HEK293T (cell line): ENCODE data around the gene MC1R.

ENCODE experiments used
- CTCF ChIA-PET: fragments of 350-600 bp; formaldehyde crosslinking; extraction: SDS; loops from one replicate; lab custom pipeline; 2021; ENCODE audit warnings: antibody characterized with exemption, inconsistent platforms; lab: Yijun Ruan, JAX
- POLR2A ChIA-PET: fragments of 350-600 bp; formaldehyde crosslinking; extraction: SDS; loops from one replicate; lab custom pipeline; 2020; ENCODE audit warnings: antibody characterized with exemption, inconsistent platforms; lab: Yijun Ruan, JAX
- DNase-seq: peaks from one replicate; pipeline ENCODE4 v3.0.0; 2012; ENCODE audit warnings: mixed read lengths; ENCODE audit errors: extremely low spot score
- ARNT ChIP-seq: fragments of 450-650 bp; IDR thresholded peaks from 2 replicates; pipeline ENCODE4 v1.6.1; 2017; ENCODE audit warnings: mild to moderate bottlenecking
- BHLHE40 ChIP-seq: fragments of 450-650 bp; IDR thresholded peaks from 2 replicates; pipeline ENCODE4 v1.6.1; 2016; ENCODE audit warnings: mild to moderate bottlenecking, moderate library complexity, borderline replicate concordance
- CTBP1 ChIP-seq: fragments of 450-650 bp; IDR thresholded peaks from 2 replicates; pipeline ENCODE4 v1.6.1; 2016; ENCODE audit warnings: borderline replicate concordance
- ELF4 ChIP-seq: fragments of 450-650 bp; IDR thresholded peaks from 2 replicates; pipeline ENCODE4 v1.6.1; 2017; ENCODE audit warnings: antibody characterized with exemption
- FOXA1 ChIP-seq: fragments of 450-650 bp; IDR thresholded peaks from 2 replicates; pipeline ENCODE4 v1.6.1; 2016; ENCODE audit warnings: mild to moderate bottlenecking
- FOXK2 ChIP-seq: fragments of 450-650 bp; IDR thresholded peaks from 2 replicates; pipeline ENCODE4 v1.6.1; 2016; ENCODE audit warnings: mild to moderate bottlenecking
- FOXM1 ChIP-seq: fragments of 450-650 bp; IDR thresholded peaks from 2 replicates; pipeline ENCODE4 v1.6.1; 2017; ENCODE audit warnings: mild to moderate bottlenecking, borderline replicate concordance
- HDGF ChIP-seq: fragments of 450-650 bp; IDR thresholded peaks from 2 replicates; pipeline ENCODE4 v1.6.1; 2017; ENCODE audit warnings: antibody characterized with exemption, borderline replicate concordance
- L3MBTL2 ChIP-seq: fragments of 450-650 bp; conservative IDR thresholded peaks from 2 replicates; pipeline ENCODE4 v1.6.1; 2016; ENCODE audit warnings: mild to moderate bottlenecking
- LEF1 ChIP-seq: fragments of 450-650 bp; IDR thresholded peaks from 2 replicates; pipeline ENCODE4 v1.6.1; 2017; ENCODE audit warnings: mild to moderate bottlenecking, borderline replicate concordance
- NFRKB ChIP-seq: fragments of 450-650 bp; IDR thresholded peaks from 2 replicates; pipeline ENCODE4 v1.6.1; 2016; ENCODE audit warnings: mild to moderate bottlenecking, moderate library complexity
- SP1 ChIP-seq: fragments of 450-650 bp; IDR thresholded peaks from 2 replicates; pipeline ENCODE4 v1.6.1; 2017
- SUZ12 ChIP-seq: fragments of 450-650 bp; IDR thresholded peaks from 2 replicates; pipeline ENCODE4 v1.6.1; 2016; ENCODE audit warnings: mild to moderate bottlenecking
- TARDBP ChIP-seq: fragments of 450-650 bp; IDR thresholded peaks from 2 replicates; pipeline ENCODE4 v1.6.1; 2016
- ZNF384 ChIP-seq: fragments of 450-650 bp; IDR thresholded peaks from 2 replicates; pipeline ENCODE4 v1.6.1; 2016
- TF ChIP-seq, protein P1 (sequence below): fragments of 450-650 bp; IDR thresholded peaks from 2 replicates; pipeline ENCODE4 v1.6.1; 2016

The MC1R gene

DNA sequence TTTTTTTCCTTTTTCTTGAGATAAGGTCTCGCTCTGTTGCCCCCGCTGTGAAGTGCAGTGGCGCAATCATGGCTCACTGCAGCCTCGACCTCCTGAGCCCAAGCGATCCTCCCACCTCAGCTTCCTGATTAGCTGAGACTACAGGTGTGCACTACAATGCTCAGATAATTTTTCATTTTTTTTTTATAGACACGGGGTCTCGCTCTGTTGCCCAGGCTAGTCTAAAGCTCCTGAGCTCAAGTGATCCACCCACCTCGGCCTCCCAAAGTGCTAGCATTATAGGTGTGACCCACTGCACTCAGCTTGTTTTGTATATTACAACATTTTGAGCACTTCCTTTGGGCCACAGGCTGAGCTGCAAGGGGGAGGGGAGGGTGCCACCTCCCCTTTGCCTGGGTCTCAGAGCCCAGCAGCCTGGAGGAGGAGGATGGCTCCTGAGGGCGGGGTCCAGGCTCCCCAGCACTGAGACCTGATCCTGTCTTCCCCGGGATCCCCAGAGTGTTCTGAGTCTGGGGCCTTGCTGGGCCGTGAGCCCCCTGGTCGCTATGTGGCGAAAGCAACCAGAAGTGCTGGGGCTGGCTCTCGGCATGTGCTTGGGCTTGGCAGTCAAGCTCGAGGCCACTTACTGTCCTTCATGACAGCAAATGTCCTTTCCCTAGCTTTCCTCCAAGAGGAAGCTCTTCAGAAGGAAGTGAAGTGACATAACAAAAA lies 38.0 kb downstream of the MC1R start:
- ChIA-PET CTCF (no interaction called here), POLR2A (interaction anchor here (0.6 to 2.4 kb wide), 2 partner anchors 15 to 34 kb away, joined by 3 to 10 read pairs; partner anchors contain the start of gene TUBB3)
- TF ChIP-seq TARDBP = no peak
- no peak for TF ChIP-seq SUZ12
- no peak for DNase-seq

DNA sequence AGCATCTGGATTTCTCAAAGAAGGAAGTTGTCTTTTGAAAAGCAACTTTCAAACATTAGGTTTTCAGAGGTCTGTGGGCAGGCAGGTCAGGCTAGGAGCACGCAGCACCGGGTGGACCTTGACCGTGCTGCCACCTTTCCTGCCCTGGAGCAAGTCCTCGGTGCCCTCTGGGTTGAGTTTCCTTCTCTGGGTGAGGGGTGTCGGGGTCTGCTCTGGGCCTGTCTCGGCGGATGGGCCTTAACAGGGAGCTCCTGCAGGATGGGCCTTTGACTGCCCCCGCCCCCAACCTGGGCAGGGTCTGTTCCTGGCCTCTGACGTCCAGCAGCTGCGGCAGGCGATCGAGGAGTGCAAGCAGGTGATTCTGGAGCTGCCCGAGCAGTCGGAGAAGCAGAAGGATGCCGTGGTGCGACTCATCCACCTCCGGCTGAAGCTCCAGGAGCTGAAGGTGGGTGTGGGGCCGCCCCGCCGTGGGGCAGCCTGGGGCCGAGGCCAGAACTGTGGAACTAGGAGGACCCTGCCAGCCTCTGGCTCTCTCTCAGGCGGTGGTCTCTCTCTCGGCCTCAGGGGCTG lies 38.6 kb downstream of the MC1R start:
- no peak for TF ChIP-seq TARDBP
- TF ChIP-seq SUZ12 = no peak
- no peak for TF ChIP-seq L3MBTL2
- TF ChIP-seq CTBP1 = no peak
- TF ChIP-seq ZNF384 = no peak
- no peak for TF ChIP-seq ELF4
- no peak for TF ChIP-seq HDGF
- no peak for DNase-seq
- ChIA-PET POLR2A (interaction anchor here (1.2 to 2.4 kb wide), 2 partner anchors 13 to 15 kb away, joined by 4 to 10 read pairs; no protein-coding TSS in a partner anchor), CTCF (no interaction called here)

DNA sequence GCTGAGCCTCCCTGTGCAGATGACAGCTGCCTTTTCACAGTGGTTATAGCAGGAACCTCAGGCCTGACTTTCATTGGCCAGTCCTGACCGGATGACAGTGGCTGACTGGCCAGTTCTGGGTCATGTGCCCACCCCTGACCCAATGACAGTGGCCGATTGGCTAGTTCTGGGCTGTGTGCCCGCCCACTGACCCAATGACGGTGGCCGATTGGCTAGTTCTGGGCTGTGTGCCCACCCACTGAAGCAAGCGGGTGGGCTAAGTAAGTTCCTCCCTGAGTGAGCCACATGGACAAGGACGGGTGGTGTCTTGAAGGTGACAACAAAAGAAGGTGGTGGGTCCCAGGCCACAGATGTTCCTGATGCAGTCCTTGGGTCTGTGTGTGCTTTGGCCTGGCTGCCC lies 39.4 kb downstream of the MC1R start:
- CTCF ChIA-PET = no interaction called here

DNA sequence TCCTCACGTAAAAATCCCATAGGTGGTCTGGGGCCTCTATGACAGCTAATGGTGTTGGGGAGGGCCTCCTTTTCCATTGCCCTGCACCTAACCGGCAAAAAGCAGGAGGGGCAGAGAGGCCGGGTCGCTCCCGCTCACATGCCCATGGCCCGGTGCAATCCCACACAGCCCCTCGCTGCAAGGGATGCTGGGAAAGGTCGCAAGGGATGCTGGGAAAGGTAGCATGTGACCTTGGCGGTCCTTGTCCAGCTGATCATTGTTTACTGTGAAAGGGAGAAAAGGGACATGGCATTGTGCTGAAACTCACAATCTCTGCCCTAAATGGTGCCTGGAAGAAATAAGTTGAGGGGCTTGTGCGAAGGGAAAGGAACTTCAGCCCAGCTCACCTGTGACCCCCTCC lies 39.9 kb downstream of the MC1R start:
- TF ChIP-seq, protein P1, sequence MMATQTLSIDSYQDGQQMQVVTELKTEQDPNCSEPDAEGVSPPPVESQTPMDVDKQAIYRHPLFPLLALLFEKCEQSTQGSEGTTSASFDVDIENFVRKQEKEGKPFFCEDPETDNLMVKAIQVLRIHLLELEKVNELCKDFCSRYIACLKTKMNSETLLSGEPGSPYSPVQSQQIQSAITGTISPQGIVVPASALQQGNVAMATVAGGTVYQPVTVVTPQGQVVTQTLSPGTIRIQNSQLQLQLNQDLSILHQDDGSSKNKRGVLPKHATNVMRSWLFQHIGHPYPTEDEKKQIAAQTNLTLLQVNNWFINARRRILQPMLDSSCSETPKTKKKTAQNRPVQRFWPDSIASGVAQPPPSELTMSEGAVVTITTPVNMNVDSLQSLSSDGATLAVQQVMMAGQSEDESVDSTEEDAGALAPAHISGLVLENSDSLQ = no peak
- no peak for TF ChIP-seq ZNF384
- TF ChIP-seq TARDBP = no peak
- TF ChIP-seq LEF1 = no peak
- no peak for TF ChIP-seq FOXA1
- no peak for TF ChIP-seq SP1
- TF ChIP-seq BHLHE40 = no peak
- no peak for TF ChIP-seq SUZ12
- TF ChIP-seq L3MBTL2 = no peak
- TF ChIP-seq NFRKB = no peak
- TF ChIP-seq HDGF = no peak
- TF ChIP-seq FOXM1 = no peak
- no peak for TF ChIP-seq CTBP1
- CTCF ChIA-PET = no interaction called here
- POLR2A ChIA-PET = interaction anchor here (1.2 to 2.4 kb wide), 2 partner anchors 11 to 13 kb away, joined by 4 to 10 read pairs; no protein-coding TSS in a partner anchor
- DNase-seq = no peak

More for the DNA sequence above, 39.4 kb downstream of the MC1R start:
- POLR2A ChIA-PET = interaction anchor here (1.2 to 2.4 kb wide), 2 partner anchors 12 to 14 kb away, joined by 4 to 10 read pairs; no protein-coding TSS in a partner anchor
- peak; percentile 54 for DNase-seq
- TF ChIP-seq FOXA1 (no peak), NFRKB (no peak), L3MBTL2 (no peak), SP1 (no peak), ELF4 (no peak), SUZ12 (no peak), TARDBP (no peak), FOXK2 (no peak)
- TF ChIP-seq, protein P1 = peak; percentile 65

DNA sequence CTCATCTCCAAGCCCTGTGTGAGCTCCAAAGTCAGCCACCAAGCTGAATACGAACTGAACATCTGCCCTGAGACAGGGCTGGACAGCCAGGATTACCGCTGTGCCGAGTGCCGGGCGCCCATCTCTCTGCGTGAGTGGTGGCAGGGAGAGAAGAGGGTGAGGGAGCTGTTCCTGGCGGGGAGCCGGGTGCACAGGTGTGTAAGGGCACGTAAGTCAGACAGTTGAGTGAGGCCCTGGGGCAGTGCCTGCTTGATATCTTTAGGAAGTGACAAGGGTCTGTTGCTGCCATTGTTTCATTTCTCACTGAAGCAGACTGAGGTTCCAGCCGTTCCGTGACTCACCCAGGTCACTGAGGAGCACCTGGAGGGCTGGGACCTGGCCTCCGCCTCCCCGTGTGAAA lies 42.3 kb downstream of the MC1R start:
- TF ChIP-seq LEF1 (no peak), TARDBP (no peak), CTBP1 (no peak)
- TF ChIP-seq, protein P1 = no peak
- DNase-seq = no peak
- ChIA-PET CTCF (no interaction called here), POLR2A (interaction anchor here (1.0 to 2.1 kb wide), 2 partner anchors 11 to 12 kb away, joined by 3 to 7 read pairs; no protein-coding TSS in a partner anchor)

DNA sequence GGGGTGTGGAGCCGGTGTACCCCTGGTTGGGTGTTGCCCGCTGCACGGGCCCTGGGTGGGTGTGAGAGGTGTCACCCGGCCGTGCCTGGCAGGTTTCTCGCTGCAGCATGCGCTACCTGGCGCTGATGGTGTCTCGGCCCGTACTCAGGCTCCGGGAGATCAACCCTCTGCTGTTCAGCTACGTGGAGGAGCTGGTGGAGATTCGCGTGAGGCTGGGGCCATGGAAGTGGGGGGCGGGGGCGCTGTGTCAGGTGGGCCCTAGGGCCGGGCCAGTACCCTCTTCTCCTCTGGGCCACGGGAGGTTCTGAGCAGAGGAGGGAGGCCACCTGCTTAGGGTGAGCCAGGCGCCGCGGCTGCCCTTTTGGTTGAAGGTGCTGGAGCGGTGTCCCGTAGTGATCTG lies 43.3 kb downstream of the MC1R start:
- DNase-seq = no peak
- ChIA-PET POLR2A (no interaction called here), CTCF (no interaction called here)
- no peak for TF ChIP-seq LEF1
- TF ChIP-seq NFRKB = no peak
- no peak for TF ChIP-seq ARNT
- TF ChIP-seq HDGF = no peak
- TF ChIP-seq FOXK2 = no peak
- no peak for TF ChIP-seq BHLHE40
- TF ChIP-seq TARDBP = no peak
- no peak for TF ChIP-seq ELF4
- TF ChIP-seq SP1 = no peak
- no peak for TF ChIP-seq L3MBTL2
- TF ChIP-seq FOXM1 = no peak
